HG03442 (cell line): ENCODE data around the gene GPR17.

Experiments used
- ATAC-seq: cut with Tn5 transposase; IDR thresholded peaks from one replicate; pipeline ENCODE4 v1.9.1; 2021; ENCODE audit warnings: mild to moderate bottlenecking, moderate library complexity; ENCODE audit not compliant: unreplicated experiment

The GPR17 gene

DNA sequence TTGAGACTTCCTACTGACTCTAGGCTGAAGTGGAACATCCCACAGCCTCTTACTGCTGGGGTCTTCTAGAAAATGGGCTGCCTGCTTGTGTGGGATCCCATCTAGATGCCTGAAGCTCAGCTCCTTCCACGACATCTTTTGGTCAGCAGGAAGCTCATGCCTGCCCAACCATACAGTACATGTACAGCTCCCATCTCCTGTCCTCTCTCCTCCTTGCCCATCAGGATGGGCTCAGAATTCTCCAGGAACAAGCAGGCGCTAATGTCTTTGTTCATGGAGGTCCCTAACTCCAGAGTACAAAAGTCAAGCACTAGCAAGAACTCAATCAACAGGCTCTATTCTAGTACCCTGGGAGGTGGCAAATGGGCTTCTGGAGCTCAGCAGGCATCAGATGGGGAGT, 31.7 kb upstream of the GPR17 start:
- no peak for ATAC-seq

GRCh38 chr2:127614731-127615130, 31.2 kb upstream of the GPR17 start:
- no peak for ATAC-seq

DNA sequence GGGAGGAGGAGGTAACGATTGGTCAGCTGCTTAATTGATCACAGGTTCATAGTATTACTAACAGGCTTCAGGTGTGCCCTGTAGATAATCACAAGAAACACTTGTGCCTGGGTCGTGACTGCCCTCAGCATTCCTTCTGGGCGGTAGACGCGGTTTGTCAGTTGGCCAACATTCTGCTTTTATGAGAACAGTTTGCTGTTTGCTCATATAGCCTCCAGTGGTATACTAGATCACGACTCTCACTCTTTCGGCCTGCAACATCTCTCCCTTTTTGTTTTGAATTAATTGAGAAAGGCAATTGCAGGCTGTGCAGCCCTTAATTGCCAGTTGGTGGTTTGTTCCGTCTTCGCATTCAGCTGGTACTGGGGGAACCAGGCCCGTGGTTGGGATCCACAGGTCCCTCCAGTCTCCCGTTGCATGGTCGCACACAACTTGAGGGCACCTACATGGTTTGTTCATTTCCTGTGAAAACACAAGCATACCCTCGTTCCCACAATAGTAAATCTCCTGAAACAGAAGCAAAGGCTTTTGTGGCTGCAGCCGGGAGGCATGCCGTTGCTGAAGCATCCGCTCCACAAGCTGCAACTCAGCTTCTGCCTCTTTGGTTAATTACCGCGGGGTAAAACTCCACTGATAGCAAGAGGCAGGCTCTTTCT, 30.3 kb upstream of the GPR17 start:
- no peak for ATAC-seq

DNA sequence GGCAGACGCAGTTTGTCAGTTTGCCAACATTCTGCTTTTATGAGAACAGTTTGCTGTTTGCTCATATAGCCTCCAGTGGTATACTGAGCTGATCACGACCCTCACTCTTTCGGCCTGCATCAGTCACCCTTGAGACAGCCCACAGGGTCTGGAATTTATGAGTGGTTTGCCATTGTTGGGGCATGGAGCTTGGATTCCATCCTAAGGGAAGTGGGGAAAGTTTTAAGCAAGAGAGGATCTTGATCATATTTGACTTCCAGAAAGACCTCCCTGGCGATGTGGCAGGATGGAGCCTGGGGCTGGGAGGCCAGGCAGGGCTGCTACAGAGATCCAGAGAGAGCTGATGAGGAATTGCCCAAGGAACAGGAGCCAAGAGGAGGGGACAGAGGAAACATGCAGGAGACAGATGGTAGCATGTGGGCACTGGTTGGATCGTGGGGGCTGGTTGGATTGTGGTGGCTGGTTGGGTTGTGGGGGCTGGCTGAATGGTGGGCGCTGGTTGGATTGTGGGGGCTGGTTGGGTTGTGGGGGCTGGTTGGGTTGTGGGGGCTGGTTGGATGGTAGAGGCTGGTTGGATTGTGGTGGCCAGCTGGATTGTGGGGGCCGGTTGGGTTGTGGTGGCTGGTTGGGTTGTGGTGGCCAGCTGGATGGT, 27.3 kb upstream of the GPR17 start:
- ATAC-seq: no peak

GRCh38 chr2:127619203-127619590, 26.8 kb upstream of the GPR17 start:
- ATAC-seq: no peak

GRCh38 chr2:127619877-127620705, 25.9 kb upstream of the GPR17 start:
- no peak for ATAC-seq

- ATAC-seq: no peak
These were observed 25.1 kb upstream of the GPR17 start for GRCh38 chr2:127620866-127621265.

- no peak for ATAC-seq
These were observed 23.9 kb upstream of the GPR17 start for GRCh38 chr2:127621981-127622431.

DNA sequence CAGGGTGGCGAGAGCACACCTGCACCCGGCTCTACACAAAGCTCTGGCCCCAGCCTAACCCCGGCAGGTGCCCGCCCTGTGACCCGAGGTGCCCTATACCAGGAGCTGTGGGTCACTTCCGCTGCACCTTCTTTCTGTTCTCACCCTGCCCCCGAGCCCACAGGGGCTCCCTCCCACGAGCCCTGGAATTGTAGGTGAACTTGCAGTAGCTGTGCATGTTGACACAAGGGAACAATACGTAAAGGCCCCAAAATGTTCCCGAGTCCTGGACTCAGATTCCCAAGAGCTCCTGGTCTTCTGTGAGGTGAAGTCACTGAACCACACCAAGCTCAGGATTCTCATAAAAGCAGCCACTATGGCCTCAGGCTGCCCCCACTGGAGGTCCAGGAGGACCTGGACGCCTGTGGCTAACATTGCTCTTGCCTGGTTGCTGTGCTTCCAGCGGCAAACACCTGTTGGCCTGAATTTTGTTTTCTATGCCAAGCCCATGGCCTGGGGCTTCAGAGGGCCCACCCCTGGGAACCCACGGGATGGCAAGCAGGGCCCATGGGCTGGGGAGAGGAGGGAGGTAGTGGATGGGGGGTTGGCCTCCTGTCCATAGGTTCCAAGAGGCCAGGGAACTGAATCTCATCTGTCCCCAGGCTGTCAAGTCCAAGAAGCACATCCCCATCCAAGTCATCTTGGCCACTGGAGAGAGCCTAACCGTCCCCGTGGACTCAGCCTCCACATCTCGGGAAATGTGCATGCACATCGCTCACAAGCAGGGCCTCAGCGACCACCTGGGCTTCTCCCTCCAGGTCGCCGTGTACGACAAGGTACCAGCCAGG, 23.2 kb upstream of the GPR17 start:
- ATAC-seq: no peak

GRCh38 chr2:127623388-127624319, 22.3 kb upstream of the GPR17 start:
- ATAC-seq: no peak

DNA sequence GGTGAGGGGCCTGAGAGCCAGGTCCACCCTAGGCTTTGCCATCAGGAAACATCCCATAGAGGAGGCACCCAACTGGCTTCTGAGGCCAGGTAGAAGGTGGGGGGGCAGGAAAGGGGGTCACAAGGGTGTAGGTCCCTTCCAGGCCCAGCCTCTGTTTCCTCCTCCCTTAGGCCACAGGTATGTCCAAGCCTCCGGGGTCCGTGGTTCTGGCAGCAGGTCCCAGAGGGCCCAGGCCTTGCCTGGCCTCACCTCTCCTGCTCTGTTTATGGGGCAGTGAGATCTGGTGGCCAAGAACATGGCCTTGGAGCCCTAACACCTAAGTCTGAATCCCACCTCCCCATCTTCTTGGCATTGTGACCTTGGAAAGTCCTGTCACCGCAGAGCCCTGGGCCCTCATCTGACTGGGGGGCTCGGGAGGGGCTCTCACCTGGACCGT, 21.6 kb upstream of the GPR17 start:
- ATAC-seq: no peak

DNA sequence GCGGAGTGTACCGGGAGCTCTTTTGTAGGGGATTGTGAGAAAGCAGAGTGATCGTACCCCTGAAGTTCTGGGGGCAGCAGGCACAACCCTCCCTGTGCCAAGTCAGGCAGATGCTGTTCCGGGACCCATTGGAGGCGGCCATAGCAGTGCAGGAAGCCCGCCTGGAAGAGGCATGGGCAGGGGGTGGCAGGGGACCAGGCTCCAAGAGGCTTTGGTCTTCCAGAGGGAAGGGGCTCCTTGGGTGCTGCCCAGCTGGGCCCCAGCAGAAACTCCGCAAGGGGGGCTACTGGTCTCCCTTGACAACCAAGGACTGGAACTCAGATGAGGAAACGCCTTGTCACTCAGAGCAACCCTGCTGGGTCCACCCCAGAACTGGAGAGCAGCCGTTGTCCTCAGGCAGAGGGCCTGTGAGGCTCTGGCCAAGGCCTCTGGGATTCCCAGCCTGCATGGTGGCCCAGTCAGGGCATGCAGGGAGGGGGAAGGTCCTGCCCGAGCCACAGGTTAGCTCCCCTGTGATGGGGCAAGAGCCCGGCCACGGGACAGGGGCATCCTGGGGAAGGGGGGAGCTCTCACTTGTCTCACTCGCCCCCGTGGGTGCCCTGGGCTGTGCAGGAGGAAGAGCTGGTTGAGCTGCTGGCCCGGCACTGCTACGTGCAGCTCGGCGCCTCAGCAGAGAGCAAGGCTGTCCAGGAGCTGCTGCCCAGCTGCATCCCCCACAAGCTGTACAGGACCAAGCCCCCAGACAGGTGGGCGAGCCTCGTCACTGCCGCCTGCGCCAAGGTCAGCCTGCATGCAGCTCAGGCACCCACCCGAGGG, 21.0 kb upstream of the GPR17 start:
- ATAC-seq: no peak

GRCh38 chr2:127625572-127625951, 20.4 kb upstream of the GPR17 start:
- ATAC-seq: no peak

- ATAC-seq: no peak
These were observed 19.8 kb upstream of the GPR17 start for GRCh38 chr2:127626175-127626574.

- no peak for ATAC-seq
These were observed 18.8 kb upstream of the GPR17 start for GRCh38 chr2:127626917-127627739.

DNA sequence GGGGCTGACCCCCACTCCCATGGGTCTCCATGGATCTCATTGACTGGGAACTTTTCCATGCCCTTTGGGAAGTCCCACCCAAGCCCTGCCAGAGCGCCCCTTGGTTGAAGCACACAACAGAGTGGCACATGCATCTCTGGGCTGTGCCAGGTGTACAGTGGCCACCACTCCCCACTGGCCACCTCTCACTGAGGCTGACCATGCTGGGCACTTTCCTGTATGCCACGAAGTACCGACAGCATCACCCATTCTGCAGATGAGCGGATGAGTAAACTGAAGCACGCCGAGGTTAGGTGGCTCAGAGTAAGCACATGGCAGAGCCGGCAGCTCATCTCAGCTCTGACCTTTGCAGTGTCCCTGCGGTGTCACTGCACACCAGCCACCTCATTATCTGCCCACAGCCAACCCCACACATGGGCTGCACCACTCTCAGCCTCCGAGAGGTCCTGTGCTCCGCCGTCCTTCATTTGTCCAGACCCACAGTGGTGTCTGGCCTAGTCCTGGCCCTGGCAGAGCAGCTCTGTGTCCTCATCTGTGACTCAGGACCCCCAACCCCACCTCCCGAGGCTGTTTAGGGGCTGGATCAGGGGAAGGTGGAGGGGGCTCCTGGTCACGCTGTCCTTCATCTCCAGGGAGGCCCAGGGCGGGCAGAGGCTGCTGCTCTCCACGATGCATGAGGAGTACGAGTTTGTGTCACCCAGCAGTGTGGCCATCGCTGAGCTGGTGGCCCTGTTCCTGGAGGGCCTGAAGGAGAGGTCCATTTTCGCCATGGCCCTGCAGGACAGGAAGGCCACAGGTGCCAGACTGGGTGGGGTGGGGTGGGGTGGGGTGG, 18.0 kb upstream of the GPR17 start:
- no peak for ATAC-seq
